Sigmoid colon (tissue), 4 donors: ENCODE results near the gene ADSS1.

Experiments used
- CTCF ChIP-seq, 4 experiments: fragments of 450-650 bp in 3 of 4; fragments of 200-600 bp in 1 of 4; IDR thresholded peaks; one replicate each; pipeline ENCODE4 v1.5.1; 2016 to 2019; ENCODE audit warnings: antibody characterized with exemption in 4 of 4, mild to moderate bottlenecking in 3 of 4, moderate library complexity in 2 of 4
- EP300 ChIP-seq, 4 donors: sonication (generic); formaldehyde crosslinking; IDR thresholded peaks; one replicate each; pipeline ENCODE4 v1.6.1; 2017; ENCODE audit warnings: antibody characterized with exemption in 4 of 4
- POLR2A ChIP-seq, 2 donors: fragments of 450-650 bp; IDR thresholded peaks; one replicate each; pipeline ENCODE4 v1.6.1; 2016; ENCODE audit warnings: antibody characterized with exemption in 2 of 2, mild to moderate bottlenecking in 2 of 2, moderate library complexity in 2 of 2
- POLR2AphosphoS5 ChIP-seq, 4 donors: sonication (generic); formaldehyde crosslinking; IDR thresholded peaks; one replicate each; pipeline ENCODE4 v1.6.1; 2017; ENCODE audit warnings: antibody characterized with exemption in 4 of 4

DNA sequence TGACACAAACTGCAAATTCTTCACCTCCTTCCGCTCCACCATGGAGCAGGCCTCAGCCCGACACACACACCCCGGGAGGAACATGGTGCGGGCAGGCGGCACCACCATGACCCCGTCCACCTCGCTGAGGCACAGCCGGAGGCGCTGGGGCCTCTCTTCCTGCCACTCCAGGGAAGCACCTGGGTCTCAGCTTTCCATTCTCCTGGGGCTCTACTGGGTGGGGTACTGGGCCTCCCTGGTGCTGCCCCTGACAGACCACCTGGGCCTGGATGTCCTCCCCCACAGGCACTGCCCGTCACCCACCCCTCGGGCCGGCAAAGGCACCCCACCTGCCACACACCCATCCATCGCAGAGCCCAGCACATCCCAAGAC is 61.7 kb downstream of the ADSS1 start:
- TF ChIP-seq EP300 (IDR thresholded peaks at IDR 0.05) (no peak), CTCF (IDR thresholded peaks at IDR 0.05) (no peak), POLR2AphosphoS5 (IDR thresholded peaks at IDR 0.05) (no peak), POLR2A (IDR thresholded peaks at IDR 0.05) (no peak)
